ENCODE results near the gene MPZL1.

GRCh38 chr1:167803358-167804207 lies 81.8 kb downstream of the MPZL1 start:
- TF ChIP-seq TCF12 (IDR thresholded peaks at IDR 0.05; ENCODE audit: low read depth, low read length) (no peak), PHF8 (conservative IDR thresholded peaks at IDR 0.05; ENCODE audit: low read depth, low read length) (no peak), CTCF (IDR thresholded peaks at IDR 0.05; ENCODE audit: control extremely low read depth in 1 of 3, insufficient read depth in 1 of 3, low read depth in 1 of 3, low read length in 3 of 3) (peak; percentile 98 to 100 (median 98))
